ENCODE data around the gene NEK9.
"Not testable (repeated sequence)": the region's sequence is repeated elsewhere in the genome, so short reads cannot be mapped to it uniquely, and the experiment has no call there.

NEK9 gene

DNA sequence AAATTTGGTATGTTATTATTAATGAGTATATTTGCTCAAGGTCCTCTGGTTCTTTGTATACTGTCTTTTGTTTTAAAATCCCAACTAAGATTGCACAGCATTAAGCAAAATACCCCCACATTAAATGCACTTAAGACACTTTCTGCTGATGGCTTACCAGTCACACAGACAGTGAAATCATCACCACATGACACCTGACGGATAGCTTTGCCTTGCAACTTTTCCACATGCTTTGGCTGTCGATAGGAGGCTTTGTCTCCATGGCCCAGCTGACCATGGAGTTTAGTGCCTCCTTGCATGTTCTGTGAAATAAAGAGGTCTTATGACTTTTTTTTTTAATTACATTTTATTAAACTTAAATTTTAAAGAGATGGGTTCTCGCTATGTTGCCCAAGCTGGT, 19.7 kb downstream of the NEK9 start:
- DNase-seq (ENCODE audit: low read depth in 2 of 2) = no peak

DNA sequence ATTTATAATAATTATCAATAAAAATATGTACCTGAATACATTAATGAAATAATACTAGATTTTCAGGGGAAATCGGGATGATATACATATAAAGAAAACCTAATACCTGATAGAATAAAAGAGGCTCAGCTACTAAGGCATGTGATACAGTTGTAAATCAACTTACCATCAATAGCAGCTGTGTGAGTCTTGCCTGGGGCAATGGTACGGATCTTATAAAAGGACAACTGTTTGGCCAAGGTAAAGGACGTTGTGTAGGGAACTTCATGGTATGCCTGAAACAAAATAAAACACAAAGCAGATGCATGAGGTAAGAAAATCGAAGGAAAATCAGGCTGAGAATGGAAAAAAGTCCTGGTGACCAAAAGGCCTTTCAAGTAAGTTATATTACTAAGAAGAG, 25.4 kb downstream of the NEK9 start:
- DNase-seq (ENCODE audit: low read depth in 2 of 2) = no peak

DNA sequence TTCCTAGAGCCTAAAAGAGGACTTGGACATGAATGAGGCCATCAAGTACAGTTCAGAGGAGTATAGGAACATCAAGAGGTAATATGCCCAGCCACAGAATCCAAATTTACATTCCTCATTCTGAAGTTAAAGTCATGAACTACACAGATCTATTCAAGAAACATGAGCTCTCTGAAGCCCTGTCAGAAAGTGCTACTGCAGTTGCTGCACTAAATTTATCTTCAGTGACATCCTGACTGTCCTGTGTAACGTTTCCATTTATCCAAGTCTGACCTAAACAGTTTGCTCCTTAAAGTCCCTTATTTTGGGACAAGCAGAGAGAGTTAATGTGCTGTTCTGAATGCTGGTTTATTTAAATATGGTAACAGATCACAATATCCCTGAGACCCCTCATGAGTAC, 28.2 kb downstream of the NEK9 start:
- no peak for DNase-seq (ENCODE audit: low read depth in 2 of 2)

DNA sequence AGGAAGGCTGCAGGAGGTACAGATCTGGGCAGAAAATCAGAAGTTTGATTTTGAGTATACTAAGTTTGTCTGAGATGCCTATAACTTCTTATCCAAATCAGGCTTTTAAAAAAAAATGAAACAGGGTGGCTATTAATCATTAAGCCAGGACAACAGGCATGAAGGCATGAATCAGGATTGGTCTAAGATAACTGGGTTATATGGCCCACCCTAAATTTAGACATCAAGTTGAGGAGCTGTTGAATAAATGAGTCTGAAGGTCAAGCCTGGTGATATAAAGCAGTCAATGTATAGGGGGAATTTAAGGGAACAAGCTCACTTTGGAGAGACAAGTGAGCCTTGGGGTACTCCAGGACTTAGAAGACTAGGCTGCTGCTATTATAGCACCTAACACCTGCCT, 28.6 kb downstream of the NEK9 start:
- no peak for DNase-seq (ENCODE audit: low read depth in 2 of 2)

DNA sequence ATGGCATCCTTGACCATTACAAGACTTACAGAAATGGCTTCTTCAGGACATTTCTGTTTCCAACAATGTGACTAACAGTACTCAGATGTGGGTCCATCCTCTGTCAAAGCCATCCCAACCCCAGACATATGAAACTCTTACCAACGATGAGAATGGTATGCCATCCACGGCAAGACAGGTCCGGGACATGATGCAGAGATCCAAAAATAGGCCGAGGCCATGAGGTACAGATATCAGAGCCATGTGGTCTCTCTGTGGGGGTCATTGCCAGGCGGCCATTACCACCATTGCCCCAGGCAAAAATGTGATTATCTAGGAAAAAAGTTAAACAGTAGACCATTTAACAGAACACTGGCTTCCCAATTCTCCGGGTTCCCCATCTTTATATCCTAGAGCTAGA, 29.9 kb downstream of the NEK9 start:
- no peak for DNase-seq (ENCODE audit: low read depth in 2 of 2)

DNA sequence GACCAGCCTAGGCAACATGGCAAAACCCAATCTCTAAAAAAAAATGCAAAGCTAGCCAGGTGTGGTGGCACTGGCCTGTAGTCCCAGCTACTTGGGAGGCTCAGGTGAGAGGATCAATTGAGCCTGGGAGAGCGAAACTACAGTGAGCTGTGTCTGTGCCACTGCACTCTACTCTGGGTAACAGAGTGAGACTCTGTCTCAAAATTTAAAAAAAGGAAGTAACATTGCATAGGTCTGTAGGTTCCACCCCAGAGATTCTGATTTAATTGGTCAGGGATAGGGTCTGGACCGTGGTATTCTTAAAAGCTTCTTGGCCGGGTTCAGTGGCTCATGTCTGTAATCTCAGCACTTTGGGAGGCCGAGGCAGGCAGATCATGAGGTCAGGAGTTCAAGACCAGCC, 31.2 kb downstream of the NEK9 start:
- DNase-seq (ENCODE audit: low read depth in 2 of 2) = no peak

DNA sequence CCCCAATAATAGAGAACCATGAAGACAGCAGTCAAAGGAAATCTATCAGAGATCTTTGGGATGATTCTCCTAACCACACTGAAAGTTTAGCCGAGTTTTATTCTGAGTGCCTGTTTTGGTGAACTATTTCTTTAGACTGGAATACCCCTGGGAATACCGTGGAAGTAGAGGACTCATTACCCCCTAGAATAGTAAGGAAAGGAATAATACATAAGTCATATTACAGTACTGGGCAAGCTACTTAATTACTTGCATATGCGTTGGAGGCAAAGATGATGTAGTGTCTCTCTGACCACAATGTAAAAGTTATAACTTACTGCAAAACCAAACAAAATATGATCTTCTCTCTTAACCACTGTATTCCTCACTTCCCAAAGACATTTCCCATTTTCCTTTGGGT, 32.0 kb downstream of the NEK9 start:
- DNase-seq (ENCODE audit: low read depth in 2 of 2) = no peak

DNA sequence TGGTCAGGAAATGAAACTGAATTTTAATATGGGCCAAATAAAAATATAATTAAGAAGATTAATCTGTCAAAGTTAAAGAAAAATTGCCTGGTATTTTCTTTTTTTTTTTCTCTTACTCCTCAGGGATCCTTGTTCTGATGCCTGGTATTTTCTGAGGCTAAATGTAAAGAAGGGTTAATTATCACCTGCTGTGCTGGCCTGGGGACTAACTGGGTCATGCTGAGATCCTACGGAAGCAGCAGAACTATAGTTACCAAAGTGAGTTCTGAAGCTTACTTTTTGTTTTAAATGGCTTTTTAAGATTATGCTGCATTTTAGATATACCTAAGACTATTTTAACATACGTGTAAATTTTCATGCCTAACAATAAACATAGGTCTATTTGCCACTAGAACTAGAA, 34.1 kb downstream of the NEK9 start:
- no peak for DNase-seq (ENCODE audit: low read depth in 2 of 2)

DNA sequence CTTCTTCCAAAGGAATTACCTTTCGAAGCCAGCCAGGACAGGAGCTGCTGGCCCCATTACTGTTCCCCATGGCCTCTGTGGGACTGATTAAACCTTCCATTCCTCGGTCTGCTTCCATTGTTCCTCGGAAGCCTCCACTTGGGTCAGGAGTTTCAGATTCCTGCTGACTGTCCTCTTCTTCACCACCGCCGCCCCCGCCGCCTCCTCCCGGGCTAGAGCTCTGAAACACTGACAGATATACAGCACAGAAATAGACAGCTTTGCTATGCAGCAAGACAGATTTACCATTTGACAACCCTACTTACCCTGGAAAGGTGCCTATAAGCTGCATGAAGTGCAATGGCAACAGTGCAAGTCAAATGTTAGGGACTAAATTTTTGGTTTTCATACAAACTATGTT, 35.6 kb downstream of the NEK9 start:
- no peak for DNase-seq (ENCODE audit: low read depth in 2 of 2)

DNA sequence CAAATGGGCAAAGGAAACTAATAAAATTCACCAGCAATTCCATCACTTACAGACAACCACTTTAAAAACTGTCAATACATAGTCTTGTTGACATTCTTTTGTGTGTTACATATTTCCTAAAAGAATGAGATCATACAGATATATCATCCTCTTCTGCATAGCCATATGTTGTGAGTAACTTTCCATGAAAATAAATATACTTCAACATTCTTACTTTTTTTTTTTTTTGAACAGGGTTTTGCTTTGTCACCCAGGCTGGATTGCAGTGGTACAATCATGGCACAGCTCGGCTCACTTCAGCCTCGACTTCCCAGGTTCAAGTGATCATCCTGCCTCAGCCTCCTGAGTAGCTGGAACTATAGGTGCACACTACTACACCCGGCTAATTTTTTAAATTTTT, 36.5 kb downstream of the NEK9 start:
- DNase-seq (ENCODE audit: low read depth in 2 of 2) = no peak

DNA sequence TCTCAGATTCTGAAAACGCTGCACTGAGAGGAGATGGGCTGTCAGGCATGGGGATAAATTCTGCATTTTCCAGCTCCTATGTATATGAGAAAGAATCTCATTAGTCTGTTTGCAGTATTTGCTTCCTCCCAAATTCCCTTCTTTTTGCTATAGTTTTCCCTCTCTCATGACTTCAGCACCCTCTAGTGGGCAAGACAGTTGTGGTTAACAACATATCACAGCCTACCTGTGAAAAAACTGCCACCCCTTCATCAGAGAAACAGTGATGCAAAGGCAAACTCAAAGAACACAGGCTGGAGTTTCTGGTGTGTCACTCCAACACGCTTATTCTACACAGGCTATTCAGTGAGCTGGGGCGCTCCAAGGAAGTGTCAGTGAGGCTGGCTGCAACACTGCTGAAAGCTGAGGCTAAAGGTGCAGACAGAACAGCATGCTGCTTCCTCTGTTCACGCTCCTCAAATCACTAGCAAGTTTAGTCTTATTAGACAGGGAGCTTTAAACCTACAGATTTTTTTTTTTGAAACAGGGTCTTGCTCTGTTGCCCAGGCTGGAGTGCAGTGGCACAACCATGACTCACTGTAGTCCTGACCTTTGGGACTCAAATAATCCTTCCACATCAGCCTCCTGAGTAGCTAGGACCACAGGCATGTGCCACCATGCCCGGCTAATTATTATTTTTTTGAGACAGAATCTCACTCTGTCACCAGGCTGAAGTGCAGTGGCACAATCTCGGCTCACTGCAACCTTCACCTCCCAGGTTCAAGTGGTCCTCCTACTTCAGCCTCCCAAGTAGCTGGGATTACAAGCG, 38.1 kb downstream of the NEK9 start:
- no peak for DNase-seq (ENCODE audit: low read depth in 2 of 2)

DNA sequence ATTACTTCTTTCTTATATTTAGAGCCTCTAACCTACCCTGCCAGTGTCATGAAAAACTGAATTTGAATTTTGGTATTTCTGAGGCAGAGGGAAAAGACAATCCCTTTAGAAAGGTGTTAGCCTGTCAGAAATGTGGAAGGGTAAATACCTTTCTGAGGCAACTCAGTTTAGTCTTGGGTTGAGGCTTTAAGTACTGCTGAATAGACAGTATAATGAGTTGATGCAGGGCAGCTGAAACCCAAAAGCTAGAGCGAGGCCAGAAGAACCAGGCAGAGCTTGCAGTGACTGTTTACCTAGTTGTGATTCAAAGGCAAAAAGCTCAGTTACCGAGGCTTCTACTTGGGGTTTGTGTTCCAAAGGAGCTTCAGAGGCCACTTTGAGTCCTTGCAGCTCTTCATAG, 38.7 kb downstream of the NEK9 start:
- no peak for DNase-seq (ENCODE audit: low read depth in 2 of 2)

DNA sequence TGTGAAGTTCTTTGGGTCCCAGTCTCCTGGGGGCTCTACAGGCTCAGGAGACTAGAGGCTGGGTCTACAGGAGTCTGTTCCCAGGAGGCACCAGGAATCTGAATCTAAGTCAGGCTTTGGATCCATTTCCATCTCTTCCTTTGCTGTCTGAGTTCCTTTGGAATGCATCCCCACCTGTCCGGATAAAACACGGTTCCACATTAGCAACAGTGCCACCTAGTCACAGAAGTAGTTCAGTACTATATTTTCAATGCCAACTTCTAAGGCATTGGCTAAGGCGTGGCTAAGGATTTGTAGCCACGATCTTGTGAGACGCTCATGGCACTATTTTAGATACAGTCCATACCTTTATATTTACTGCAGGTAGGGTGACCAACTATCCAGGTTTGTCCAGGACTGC, 42.3 kb downstream of the NEK9 start:
- DNase-seq (ENCODE audit: low read depth in 2 of 2) = no peak

DNA sequence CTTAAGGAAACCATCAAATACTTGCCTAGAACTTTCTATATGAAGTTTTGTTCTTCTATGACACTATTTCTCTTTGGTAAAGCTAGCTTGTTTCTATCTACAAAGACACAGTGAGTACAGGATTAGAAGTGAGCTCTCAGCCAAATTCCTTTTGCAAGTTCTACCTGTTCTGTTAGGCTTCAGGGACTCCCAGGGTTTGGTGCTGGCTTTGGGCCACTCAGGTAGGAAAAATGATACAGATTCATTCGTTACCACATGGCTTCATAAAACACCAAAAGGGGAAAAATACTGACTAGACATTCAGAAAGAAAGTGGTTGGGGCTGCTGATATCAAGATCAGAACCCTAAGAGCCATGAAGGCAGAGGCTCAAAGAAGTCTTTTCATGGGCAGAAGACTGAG, 43.6 kb downstream of the NEK9 start:
- DNase-seq (ENCODE audit: low read depth in 2 of 2) = no peak

DNA sequence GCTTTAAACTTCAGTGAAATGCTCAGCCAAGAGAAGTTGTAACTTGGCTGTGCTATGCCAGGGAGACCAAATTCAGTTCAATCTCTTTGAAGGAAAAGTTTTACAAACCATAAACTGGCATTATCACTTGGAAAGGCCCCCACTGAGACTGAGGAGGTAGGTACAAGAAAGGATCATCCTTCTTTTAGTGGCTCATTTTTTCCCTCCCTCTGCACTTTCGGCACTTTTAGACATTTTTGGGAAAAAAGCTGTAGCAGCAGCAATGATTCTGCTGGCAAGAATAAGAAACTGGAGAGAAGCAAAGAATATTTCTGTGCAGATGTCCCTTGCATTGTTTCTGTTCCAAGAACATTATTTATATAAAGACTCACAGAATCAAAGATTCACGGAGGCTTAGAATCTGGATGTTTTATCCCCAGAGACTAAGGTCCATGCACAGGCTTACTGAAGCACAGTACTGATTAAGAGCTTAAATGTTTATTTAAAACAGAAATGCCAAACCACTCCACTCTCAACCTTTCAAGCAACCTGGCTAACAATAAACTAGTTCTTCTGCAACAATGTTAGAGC, 45.1 kb downstream of the NEK9 start:
- DNase-seq (ENCODE audit: low read depth in 2 of 2) = no peak

DNA sequence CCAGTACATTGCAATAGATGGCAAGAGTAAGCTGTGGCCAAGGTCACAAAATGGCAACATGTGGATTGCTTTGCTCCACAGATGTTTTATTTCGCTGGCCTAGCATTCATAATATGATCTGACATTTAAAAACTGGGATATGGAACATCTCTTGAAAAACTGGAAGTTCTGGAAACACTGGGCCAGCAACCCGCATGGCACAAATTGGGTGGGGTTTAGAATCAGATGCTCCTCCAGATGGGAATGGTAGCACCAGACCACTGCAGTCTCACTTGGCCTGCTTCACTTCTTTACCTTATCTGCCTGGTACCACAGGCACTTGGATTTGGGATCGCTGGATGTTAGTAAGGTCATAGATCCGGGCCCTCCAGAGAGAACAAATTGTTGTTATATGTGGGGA, 47.3 kb downstream of the NEK9 start:
- no peak for DNase-seq (ENCODE audit: low read depth in 2 of 2)

DNA sequence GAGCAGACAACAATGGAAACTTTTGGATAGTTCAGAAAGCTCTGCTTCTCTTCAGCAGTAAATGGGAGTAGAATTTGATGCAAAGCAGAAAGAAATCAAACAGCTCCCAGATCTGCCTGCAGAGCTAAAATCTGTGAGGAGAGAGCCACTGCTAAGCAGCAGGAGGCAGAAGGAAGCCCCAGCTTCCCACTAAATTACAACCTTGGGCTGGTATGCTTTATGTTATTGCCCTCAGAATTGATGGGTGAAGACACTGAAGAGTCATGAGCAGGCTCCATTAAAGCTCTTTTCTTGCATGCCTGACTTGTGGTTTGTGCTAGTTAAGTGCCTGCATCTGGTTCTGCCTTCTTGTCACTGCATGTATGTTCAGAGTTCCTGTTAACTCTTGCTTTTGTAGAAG, 49.1 kb downstream of the NEK9 start:
- DNase-seq (ENCODE audit: low read depth in 2 of 2) = no peak

DNA sequence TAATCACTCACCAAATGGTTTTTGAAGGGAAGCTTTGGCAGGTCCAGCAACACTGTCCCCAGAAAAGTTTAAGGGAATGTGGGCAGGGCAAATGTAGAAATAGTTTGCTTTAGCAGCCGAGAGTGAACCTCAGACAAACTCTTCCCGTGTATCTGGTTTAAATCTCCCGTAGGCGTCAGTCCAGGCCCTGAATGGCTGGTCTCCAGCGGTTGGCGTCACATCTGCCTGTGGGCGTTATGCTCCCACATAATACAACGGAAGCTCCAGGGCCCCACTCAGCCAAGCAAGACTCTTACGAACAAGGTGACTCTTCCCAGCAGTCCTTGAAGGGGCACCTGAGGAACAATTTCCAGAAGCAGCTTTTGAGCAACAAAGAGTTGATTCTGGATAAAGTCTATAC, 56.5 kb downstream of the NEK9 start:
- DNase-seq (ENCODE audit: low read depth in 2 of 2) = no peak

DNA sequence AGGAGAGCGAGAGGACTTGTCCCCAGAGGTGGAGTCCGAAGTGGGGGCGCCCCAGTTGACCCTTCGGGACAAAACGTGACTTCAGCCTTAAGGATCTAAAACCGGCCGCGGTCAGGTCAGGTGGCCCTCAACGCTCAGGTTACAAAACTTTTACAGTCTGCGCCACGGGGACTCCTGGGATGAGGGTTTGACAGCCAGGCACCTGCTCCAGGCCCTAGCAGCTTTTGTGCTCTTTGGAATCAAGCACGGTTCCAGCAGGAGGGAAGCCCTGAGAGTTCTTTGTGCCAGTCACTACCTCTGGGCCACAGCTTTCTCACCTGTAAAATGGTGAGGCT, 57.1 kb downstream of the NEK9 start:
- DNase-seq (ENCODE audit: low read depth in 2 of 2) = no peak

DNA sequence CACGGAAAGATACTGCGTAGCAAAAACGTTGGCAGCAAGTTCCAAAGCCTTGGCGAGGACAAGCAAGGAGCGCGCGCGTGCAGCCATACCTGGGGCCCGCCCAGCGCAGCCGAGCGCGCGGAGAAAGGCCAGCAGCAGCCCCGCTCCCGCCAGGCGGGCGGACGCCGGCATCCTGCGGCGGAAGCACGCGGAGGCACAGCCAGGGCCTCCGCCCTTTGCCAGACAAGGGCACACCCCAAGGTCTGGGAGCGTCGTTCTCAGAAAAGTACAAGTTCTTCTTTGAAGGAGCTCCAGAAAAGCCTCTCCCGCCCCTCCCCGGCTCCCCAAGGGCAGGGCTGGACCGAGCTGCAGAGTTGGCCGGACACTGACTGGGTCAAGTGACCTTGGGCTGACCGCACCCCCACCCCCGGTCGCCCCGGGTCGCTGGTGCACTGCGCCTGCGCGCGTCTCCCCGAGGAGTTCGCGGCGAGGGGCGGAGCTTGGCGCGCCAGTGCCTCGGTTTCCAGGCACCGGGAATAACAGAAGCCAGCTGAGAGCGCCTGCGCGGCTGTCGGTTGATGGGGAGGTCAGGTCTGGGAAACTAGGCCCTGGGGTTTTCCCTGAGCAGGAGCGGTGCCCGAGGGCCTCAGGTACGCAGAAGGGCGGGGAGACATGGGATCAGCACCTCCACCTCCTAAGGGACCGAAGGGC, 57.6 kb downstream of the NEK9 start, which contains the start of gene ZC2HC1C:
Gene ZC2HC1C, plus strand, starts transcription at position 521 of the 690 bp plus-strand sequence. CDS start 933 bp downstream, outside the sequence.
- DNase-seq (ENCODE audit: low read depth in 2 of 2) = no peak

DNA sequence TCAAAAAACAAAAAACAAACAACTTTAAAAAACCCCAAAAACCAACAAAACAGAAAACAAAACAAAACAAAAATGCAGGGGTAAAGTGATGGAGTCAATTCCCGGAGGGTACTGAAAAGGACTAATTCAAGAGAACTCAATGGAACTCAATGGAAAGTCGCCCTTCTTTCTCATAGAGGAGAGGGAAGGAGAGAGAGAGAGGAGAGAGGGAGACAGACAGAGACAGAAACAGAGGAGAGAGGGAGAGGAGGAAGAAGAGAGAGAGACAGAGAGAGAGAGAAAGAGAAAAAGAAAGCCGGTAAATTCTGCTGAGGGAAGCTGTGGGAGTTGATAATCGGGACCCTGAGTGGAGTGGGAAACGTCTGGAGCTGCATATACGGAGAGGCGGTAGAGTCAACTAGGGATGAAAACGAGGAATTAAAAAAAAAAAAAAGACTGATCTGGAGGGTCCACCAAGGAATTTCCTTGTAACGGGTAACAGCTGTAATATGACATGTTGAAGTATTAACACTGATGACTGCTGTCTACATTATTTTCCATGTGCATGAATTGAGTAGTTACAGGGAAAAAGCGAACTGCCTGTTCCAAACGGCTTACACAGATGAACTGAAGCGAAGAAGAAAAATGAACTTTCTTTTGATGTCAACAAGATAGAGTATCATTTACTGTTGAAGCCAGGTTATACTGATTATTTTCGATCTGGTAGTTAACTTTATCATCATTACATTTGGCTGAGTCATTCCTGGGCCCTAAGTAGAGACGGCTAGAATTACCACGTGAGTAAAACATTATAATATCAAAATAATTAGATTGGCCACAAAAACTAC, 58.3 kb downstream of the NEK9 start:
- no peak for DNase-seq (ENCODE audit: low read depth in 2 of 2)

DNA sequence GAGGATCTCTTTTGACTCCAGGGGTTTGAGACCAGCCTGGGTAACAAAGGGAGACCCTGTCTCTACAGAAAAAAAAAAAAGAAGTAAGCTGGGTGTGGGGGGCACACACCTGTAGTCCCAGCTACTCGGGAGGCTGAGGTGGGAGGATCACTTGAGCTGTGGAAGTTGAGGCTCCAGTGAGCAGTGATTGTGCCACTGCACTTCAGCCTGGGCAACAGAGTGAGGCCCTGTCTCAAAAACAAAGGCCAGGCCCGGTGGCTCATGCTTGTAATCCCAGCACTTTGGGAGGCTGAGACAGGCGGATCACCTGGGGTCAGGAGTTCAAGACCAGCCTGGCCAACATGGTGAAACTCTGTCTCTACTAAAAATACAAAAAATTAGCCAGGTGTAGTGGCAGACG, 59.1 kb downstream of the NEK9 start:
- DNase-seq (ENCODE audit: low read depth in 2 of 2) = not testable (repeated sequence)

All from activated CD8-positive, alpha-beta memory T cell treated with anti-CD3 and anti-CD28 coated beads for 4 hours (primary cell).